ENCODE measurements around the gene RYR3.

DNA sequence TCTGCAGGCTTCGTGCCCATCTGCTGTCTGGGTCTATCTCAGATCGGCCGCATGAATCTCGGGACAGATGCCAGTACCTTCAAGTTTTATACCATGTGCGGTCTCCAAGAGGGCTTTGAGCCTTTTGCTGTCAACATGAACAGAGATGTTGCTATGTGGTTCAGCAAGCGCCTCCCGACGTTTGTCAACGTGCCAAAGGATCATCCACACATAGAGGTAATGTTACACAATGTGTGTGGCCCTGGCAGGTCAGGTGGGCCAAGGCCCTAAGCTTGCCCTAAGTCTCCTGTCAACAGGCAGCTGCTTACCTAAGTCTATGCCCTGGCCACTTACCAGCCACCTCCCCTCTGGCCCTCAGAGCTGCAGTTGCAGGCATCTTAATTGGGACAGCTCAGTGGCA lies 333.5 kb downstream of the RYR3 start:
- TF ChIP-seq, protein P1, sequence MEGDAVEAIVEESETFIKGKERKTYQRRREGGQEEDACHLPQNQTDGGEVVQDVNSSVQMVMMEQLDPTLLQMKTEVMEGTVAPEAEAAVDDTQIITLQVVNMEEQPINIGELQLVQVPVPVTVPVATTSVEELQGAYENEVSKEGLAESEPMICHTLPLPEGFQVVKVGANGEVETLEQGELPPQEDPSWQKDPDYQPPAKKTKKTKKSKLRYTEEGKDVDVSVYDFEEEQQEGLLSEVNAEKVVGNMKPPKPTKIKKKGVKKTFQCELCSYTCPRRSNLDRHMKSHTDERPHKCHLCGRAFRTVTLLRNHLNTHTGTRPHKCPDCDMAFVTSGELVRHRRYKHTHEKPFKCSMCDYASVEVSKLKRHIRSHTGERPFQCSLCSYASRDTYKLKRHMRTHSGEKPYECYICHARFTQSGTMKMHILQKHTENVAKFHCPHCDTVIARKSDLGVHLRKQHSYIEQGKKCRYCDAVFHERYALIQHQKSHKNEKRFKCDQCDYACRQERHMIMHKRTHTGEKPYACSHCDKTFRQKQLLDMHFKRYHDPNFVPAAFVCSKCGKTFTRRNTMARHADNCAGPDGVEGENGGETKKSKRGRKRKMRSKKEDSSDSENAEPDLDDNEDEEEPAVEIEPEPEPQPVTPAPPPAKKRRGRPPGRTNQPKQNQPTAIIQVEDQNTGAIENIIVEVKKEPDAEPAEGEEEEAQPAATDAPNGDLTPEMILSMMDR (IDR thresholded peaks at IDR 0.05), result no peak
- no peak for TF ChIP-seq POLR2A (IDR thresholded peaks at IDR 0.05)
